HepG2 (cell line): Measurements from ENCODE around the gene HHIPL2. TPM values are rescaled to one million over a fixed set of nuclear protein-coding genes. Genes with fewer than 3 reads are reported as not detected.
A peak's percentile ranks its signal among the peaks of the same experiment; 100 is the strongest.

Experiments
- ATAC-seq: fragments of 200-7000 bp; cut with Tn5 transposase; 3 replicates; pipeline ENCODE4 v1.9.1; 2020; ENCODE audit warnings: mild to moderate bottlenecking, moderate library complexity
- BruUV-seq: library from RNA; stranded (reverse); fragments of 400-500 nt; replicated peaks from 2 replicates; lab custom pipeline; 2021; lab: Mats Ljungman, UMichigan
- CTCF ChIA-PET: fragments of 300-600 bp; formaldehyde crosslinking; extraction: SDS; loops from one replicate; lab custom pipeline; 2021; ENCODE audit warnings: low total read pairs, inconsistent platforms, low intra/inter-chr PET ratio; lab: Yijun Ruan, JAX
- POLR2A ChIA-PET: fragments of 350-600 bp; sonication (Branson Sonifier 250); formaldehyde crosslinking; loops from one replicate; lab custom pipeline; 2020; ENCODE audit warnings: antibody characterized with exemption, inconsistent platforms; lab: Yijun Ruan, JAX
- DNase-seq: peaks from one replicate; pipeline ENCODE4 v3.0.0-alpha.2; 2015; ENCODE audit warnings: low spot score
- FAIRE-seq: peaks from 3 replicates; lab custom pipeline; 2011; peaks lifted over from hg19 to GRCh38; lab: Jason Lieb, UNC
- H2AFZ ChIP-seq: one replicate; pipeline ENCODE4 v1.6.1; 2011; ENCODE audit warnings: low read length, inconsistent platforms
- H3K27ac ChIP-seq: fragments of 300-600 bp; 3 replicates; pipeline ENCODE4 v1.8.0; 2011; ENCODE audit warnings: mixed run types, mild to moderate bottlenecking, mixed read lengths, low read length, inconsistent platforms; ENCODE audit not compliant: insufficient read depth; ENCODE audit errors: extremely low read length
- H3K27me3 ChIP-seq, 2 experiments: fragments of 200-600 bp in 1 of 2; 2 replicates in 1 of 2; 3 replicates in 1 of 2; pipeline versions ENCODE4 v1.6.0 to v1.8.0; 2011; ENCODE audit warnings: low read length in 2 of 2, mild to moderate bottlenecking in 2 of 2, moderate library complexity in 2 of 2, inconsistent platforms in 1 of 2; ENCODE audit not compliant: insufficient read depth in 2 of 2, control insufficient read depth in 1 of 2
- H3K36me3 ChIP-seq, 2 experiments: fragments of 200-600 bp in 1 of 2; replicated peaks in 1 of 2; 2 replicates in 1 of 2; 3 replicates in 1 of 2; pipeline versions ENCODE4 v1.5.1 to v1.8.0; 2011; ENCODE audit warnings: low read length in 2 of 2, inconsistent platforms in 1 of 2; ENCODE audit not compliant: insufficient read depth in 2 of 2, control insufficient read depth in 1 of 2
- H3K4me1 ChIP-seq: 2 replicates; pipeline ENCODE4 v1.5.1; 2012; ENCODE audit warnings: low read length, inconsistent platforms; ENCODE audit not compliant: insufficient read depth
- H3K4me2 ChIP-seq: 2 replicates; pipeline ENCODE4 v1.6.0; 2011; ENCODE audit warnings: low read depth, low read length, inconsistent platforms
- H3K4me3 ChIP-seq, 3 experiments: fragments of 200-600 bp in 1 of 3; sonication (generic), shearing (Covaris generic) in 1 of 3; replicated peaks in 1 of 3; 2 replicates each; pipeline ENCODE4 v1.5.1; 2011 to 2016; ENCODE audit warnings: low read length in 3 of 3, inconsistent platforms in 2 of 3, low read depth in 2 of 3, mild to moderate bottlenecking in 2 of 3, control low read depth in 1 of 3, mixed read lengths in 1 of 3; ENCODE audit not compliant: insufficient read depth in 1 of 3
- H3K79me2 ChIP-seq: one replicate; pipeline ENCODE4 v1.6.1; 2011; ENCODE audit warnings: low read length, inconsistent platforms; ENCODE audit not compliant: insufficient read depth
- H3K9ac ChIP-seq: 2 replicates; pipeline ENCODE4 v1.6.0; 2011; ENCODE audit warnings: mild to moderate bottlenecking, low read depth, low read length, inconsistent platforms; ENCODE audit not compliant: insufficient read depth
- H3K9me3 ChIP-seq: 2 replicates; pipeline ENCODE4 v1.5.1; 2012; ENCODE audit warnings: mild to moderate bottlenecking, low read length
- H4K20me1 ChIP-seq: 2 replicates; pipeline ENCODE4 v1.6.0; 2011; ENCODE audit warnings: inconsistent platforms, mild to moderate bottlenecking, low read length, moderate library complexity; ENCODE audit not compliant: insufficient read depth
- MIER2 ChIP-seq: IDR thresholded peaks from 2 replicates; pipeline ENCODE4 v1.6.1; 2016; ENCODE audit warnings: missing biosample characterization, missing genetic modification reagents
- PPARG ChIP-seq: conservative IDR thresholded peaks from 2 replicates; pipeline ENCODE4 v1.6.1; 2016; ENCODE audit warnings: missing biosample characterization, missing genetic modification reagents
- PRPF4 ChIP-seq: fragments of 200-400 bp; formaldehyde crosslinking; IDR thresholded peaks from 2 replicates; pipeline ENCODE4 v1.6.1; 2016; ENCODE audit warnings: low read length, low read depth; ENCODE audit not compliant: poor library complexity, severe bottlenecking
- RNF219 ChIP-seq: sonication (generic); formaldehyde crosslinking; IDR thresholded peaks from 2 replicates; pipeline ENCODE4 v1.5.0; 2020; ENCODE audit warnings: mild to moderate bottlenecking, missing genetic modification reagents
- SMC3 ChIP-seq: IDR thresholded peaks from 2 replicates; pipeline ENCODE4 v1.6.1; 2011; ENCODE audit warnings: low read length, improper control_type of control experiment
- TCF7L2 ChIP-seq: IDR thresholded peaks from 2 replicates; pipeline ENCODE4 v1.6.1; 2011; ENCODE audit warnings: mild to moderate bottlenecking, low read depth, low read length, moderate library complexity
- ZBTB7B ChIP-seq: sonication (generic); formaldehyde crosslinking; IDR thresholded peaks from 2 replicates; pipeline ENCODE4 v1.4.0; 2020; ENCODE audit warnings: missing genetic modification reagents
- ZC3H4 ChIP-seq: sonication (generic); formaldehyde crosslinking; IDR thresholded peaks from 2 replicates; pipeline ENCODE4 v1.4.0; 2020; ENCODE audit warnings: missing genetic modification reagents, borderline replicate concordance
- ZNF205 ChIP-seq: IDR thresholded peaks from 2 replicates; pipeline ENCODE4 v1.6.1; 2018; ENCODE audit warnings: missing biosample characterization, missing genetic modification reagents
- ZNF619 ChIP-seq: sonication (generic); formaldehyde crosslinking; IDR thresholded peaks from 2 replicates; pipeline ENCODE4 v1.4.0; 2020; ENCODE audit warnings: mild to moderate bottlenecking, missing genetic modification reagents
- ZNF724P ChIP-seq: sonication (generic); formaldehyde crosslinking; IDR thresholded peaks from 2 replicates; pipeline ENCODE4 v1.8.0; 2022; ENCODE audit warnings: missing genetic modification reagents, borderline replicate concordance
- WGBS: methylation state at CpG from one replicate; pipeline ENCODE4 v1.1.6; 2017; ENCODE audit warnings: low lambda C conversion rate; 5-methylcytosine and 5-hydroxymethylcytosine counted together
- in situ Hi-C: cut with HindIII; loops from 2 replicates; pipeline ENCODE4 v1.10.0; 2017; ENCODE audit warnings: low pct_unique_long_range_greater_than_20kb; ENCODE audit not compliant: extremely low pct_ligation_motif_present
- intact Hi-C: fragments of 100-400 bp; cut with micrococcal nuclease; formaldehyde crosslinking; loops from one replicate; pipeline ENCODE4 v1.10.0; 2022; ENCODE audit not compliant: unreplicated experiment
- polyA plus RNA-seq, 8 experiments: library from polyadenylated mRNA; depleted of rRNA in 3 of 8; stranded (reverse) in 7 of 8; unstranded in 1 of 8; fragments of >200 nt; fragmentation: Illumina TruSeq in 4 of 8; extraction: Trizol in 4 of 8; gene quantifications; 2 replicates each; pipeline versions ENCODE4 v1.2.1 to v1.2.3, GENCODE V29; 2011 to 2016; ENCODE audit warnings: low read depth in 4 of 8, missing spikeins in 1 of 8, mixed read lengths in 1 of 8; ENCODE audit not compliant: insufficient read depth in 1 of 8
- total RNA-seq, 5 experiments: library from RNA; depleted of rRNA; stranded (reverse); fragments of >200 nt; fragmentation: Illumina TruSeq; extraction: Trizol; gene quantifications; 2 replicates each; pipeline ENCODE4 v1.2.3, GENCODE V29; 2016; ENCODE audit warnings: low read depth in 1 of 5
- TF ChIP-seq, protein P1 (sequence below): sonication (generic); formaldehyde crosslinking; IDR thresholded peaks from 2 replicates; pipeline ENCODE4 v1.8.0; 2022; ENCODE audit warnings: mild to moderate bottlenecking, missing genetic modification reagents, borderline replicate concordance
- TF ChIP-seq, protein P2 (sequence below): sonication (generic); formaldehyde crosslinking; IDR thresholded peaks from 2 replicates; pipeline ENCODE4 v1.8.1; 2022; ENCODE audit warnings: low read depth, mild to moderate bottlenecking, missing genetic modification reagents

HHIPL2 gene
- total and polyA plus RNA-seq, 2 of the 13 experiments (the other 11 are each of a cell fraction or from before 2014, with no cell fraction given) = 0.53 to 1.3 TPM

DNA sequence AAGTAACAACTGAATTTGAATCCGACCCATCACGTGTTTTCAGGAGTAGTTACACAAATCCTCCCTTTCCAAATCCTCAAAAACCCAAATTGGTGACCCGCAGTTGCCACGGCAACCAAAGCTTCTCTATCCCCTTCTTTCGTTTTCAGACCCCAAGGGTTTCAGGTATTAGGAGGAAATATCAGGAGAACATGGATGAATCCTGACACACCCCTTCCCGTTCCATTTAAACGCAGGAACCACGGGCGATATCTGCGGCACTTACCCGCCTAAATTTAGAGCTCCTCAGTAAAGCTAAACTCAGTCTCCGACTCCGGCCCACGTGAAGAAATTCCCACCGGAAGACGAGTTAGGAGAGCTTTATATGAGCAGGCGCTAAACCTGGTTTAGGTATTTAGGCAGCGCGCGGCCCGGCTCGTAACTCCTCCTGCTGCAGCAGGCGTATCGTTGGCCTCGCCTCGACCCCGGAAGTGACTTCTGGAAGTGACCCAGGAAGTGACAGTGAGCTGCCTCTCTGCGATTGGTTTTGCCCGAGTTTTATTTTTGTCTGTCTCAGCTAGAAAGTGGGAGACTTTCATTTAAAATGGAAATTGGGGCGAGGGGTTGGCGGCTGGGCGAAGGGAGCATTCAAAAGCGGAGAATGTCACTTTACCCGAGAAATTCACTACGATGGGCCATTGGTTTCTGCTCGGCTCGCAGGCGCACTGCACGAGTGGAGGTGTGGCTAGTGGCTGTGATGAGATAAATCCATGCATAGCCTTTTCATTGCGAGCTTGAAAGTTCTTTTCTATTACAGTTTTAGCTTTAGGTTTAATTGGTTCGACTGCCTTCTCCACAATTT is 41.8 kb upstream of the HHIPL2 start, which contains the start of gene TAF1A:
Gene TAF1A, minus strand, starts transcription at position 472 of the 841 bp plus-strand sequence.
- no peaks in the 10 kb centered on the region for H4K20me1 ChIP-seq
- intact Hi-C loops = loop anchor here (1.0 to 2.0 kb wide), 2 partner anchors 29 to 55 kb away; partner anchors contain the start of gene MIA3
- ChIA-PET POLR2A (interaction anchor here (0.9 to 2.7 kb wide), 9 partner anchors 9 to 124 kb away, joined by 3 to 17 read pairs (median 4); no protein-coding TSS in a partner anchor), CTCF (no interaction called here)
- in situ Hi-C loops = no loop called here
- peak within 1 kb of the TSS; percentile 63 for H3K27ac ChIP-seq
- H3K79me2 ChIP-seq = peaks cover 28% of the 10 kb centered on the region
- FAIRE-seq (peak; percentile 93), DNase-seq (peak; percentile 89), ATAC-seq (peak; percentile 100)
- peak within 1 kb of the TSS; percentile 81 for H3K9ac ChIP-seq
- peaks cover 3% of the 10 kb centered on the region for H3K9me3 ChIP-seq
- H3K27me3 ChIP-seq = no peaks in the 10 kb centered on the region; a peak in 1 of 5 replicates
- peak within 1 kb of the TSS; percentile 87 for H3K4me2 ChIP-seq
- H3K4me1 ChIP-seq = peaks cover 38% of the 10 kb centered on the region
- H3K4me3 ChIP-seq = peak within 1 kb of the TSS; percentile 77 to 93 (median 85)
- 0% methylated on average over 19 of the region's 41 CpGs for WGBS
- TSS peak; percentile 83 for BruUV-seq
- 0 out of 5 replicates have a peak, but pooled peaks cover 0 to 8% of the 10 kb centered on the region in 2 experiments for H3K36me3 ChIP-seq
- H2AFZ ChIP-seq = peak within 1 kb of the TSS; percentile 88
- TF ChIP-seq, protein P1, sequence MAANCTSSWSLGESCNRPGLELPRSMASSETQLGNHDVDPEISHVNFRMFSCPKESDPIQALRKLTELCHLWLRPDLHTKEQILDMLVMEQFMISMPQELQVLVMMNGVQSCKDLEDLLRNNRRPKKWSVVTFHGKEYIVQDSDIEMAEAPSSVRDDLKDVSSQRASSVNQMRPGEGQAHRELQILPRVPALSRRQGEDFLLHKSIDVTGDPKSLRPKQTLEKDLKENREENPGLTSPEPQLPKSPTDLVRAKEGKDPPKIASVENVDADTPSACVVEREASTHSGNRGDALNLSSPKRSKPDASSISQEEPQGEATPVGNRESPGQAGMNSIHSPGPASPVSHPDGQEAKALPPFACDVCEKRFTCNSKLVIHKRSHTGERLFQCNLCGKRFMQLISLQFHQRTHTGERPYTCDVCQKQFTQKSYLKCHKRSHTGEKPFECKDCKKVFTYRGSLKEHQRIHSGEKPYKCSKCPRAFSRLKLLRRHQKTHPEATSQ (CRISPR knock-in tag) = no peak
- TF ChIP-seq RNF219 (CRISPR knock-in tag) (no peak), ZNF619 (CRISPR knock-in tag) (no peak), ZBTB7B (no peak), MIER2 (CRISPR knock-in tag) (no peak), ZNF724P (no peak), ZNF205 (CRISPR knock-in tag) (no peak), ZC3H4 (CRISPR knock-in tag) (no peak), TCF7L2 (no peak), PRPF4 (no peak), SMC3 (0 out of 2 replicates have a peak, but pooled peaks have one; percentile 5), PPARG (no peak)
- TF ChIP-seq, protein P2, sequence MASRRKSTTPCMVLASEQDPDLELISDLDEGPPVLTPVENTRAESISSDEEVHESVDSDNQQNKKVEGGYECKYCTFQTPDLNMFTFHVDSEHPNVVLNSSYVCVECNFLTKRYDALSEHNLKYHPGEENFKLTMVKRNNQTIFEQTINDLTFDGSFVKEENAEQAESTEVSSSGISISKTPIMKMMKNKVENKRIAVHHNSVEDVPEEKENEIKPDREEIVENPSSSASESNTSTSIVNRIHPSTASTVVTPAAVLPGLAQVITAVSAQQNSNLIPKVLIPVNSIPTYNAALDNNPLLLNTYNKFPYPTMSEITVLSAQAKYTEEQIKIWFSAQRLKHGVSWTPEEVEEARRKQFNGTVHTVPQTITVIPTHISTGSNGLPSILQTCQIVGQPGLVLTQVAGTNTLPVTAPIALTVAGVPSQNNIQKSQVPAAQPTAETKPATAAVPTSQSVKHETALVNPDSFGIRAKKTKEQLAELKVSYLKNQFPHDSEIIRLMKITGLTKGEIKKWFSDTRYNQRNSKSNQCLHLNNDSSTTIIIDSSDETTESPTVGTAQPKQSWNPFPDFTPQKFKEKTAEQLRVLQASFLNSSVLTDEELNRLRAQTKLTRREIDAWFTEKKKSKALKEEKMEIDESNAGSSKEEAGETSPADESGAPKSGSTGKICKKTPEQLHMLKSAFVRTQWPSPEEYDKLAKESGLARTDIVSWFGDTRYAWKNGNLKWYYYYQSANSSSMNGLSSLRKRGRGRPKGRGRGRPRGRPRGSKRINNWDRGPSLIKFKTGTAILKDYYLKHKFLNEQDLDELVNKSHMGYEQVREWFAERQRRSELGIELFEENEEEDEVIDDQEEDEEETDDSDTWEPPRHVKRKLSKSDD (CRISPR knock-in tag) = peak; percentile 37; the same call in 1 of the 2 replicates
